CMK (cell line): Measurements from ENCODE around the gene SLC2A8.

Source experiments
- DNase-seq: peaks from one replicate; pipeline ENCODE4 v3.0.0-alpha.2; 2010; ENCODE audit warnings: low read depth

The SLC2A8 gene

GRCh38 chr9:127382541-127382940 is 14.4 kb upstream of the SLC2A8 start:
- DNase-seq = no peak

GRCh38 chr9:127384016-127384730 is 12.8 kb upstream of the SLC2A8 start:
- no peak for DNase-seq

- no peak for DNase-seq
Observed at GRCh38 chr9:127384901-127385300, 12.1 kb upstream of the SLC2A8 start.

GRCh38 chr9:127386249-127386648 is 10.7 kb upstream of the SLC2A8 start:
- no peak for DNase-seq

- DNase-seq = no peak
Observed at GRCh38 chr9:127386981-127387380, 10.0 kb upstream of the SLC2A8 start.

GRCh38 chr9:127388037-127388855 is 8.7 kb upstream of the SLC2A8 start:
- DNase-seq = no peak

- DNase-seq = no peak
Observed at GRCh38 chr9:127388856-127389238, 8.1 kb upstream of the SLC2A8 start.

GRCh38 chr9:127389381-127390247 is 7.4 kb upstream of the SLC2A8 start:
- DNase-seq = no peak

- DNase-seq = no peak
Observed at GRCh38 chr9:127390248-127390545, 6.8 kb upstream of the SLC2A8 start.

GRCh38 chr9:127390563-127390962 is 6.4 kb upstream of the SLC2A8 start:
- DNase-seq = no peak

GRCh38 chr9:127392166-127392565 is 4.8 kb upstream of the SLC2A8 start:
- no peak for DNase-seq

- no peak for DNase-seq
Observed at GRCh38 chr9:127392976-127393375, 4.0 kb upstream of the SLC2A8 start.

GRCh38 chr9:127393645-127394044 is 3.3 kb upstream of the SLC2A8 start:
- DNase-seq = no peak

- DNase-seq = no peak
Observed at GRCh38 chr9:127395497-127396252, 1.3 kb upstream of the SLC2A8 start.

GRCh38 chr9:127396253-127396807 is 639 bp upstream of the SLC2A8 start:
- DNase-seq = no peak

GRCh38 chr9:127397646-127398274 is 791 bp downstream of the SLC2A8 start:
- no peak for DNase-seq

GRCh38 chr9:127398275-127398647 is 1.3 kb downstream of the SLC2A8 start:
- DNase-seq = no peak

- no peak for DNase-seq
Observed at GRCh38 chr9:127398715-127399400, 1.9 kb downstream of the SLC2A8 start.

- DNase-seq = no peak
Observed at GRCh38 chr9:127399736-127400269, 2.8 kb downstream of the SLC2A8 start.

GRCh38 chr9:127402401-127403090 is 5.6 kb downstream of the SLC2A8 start:
- no peak for DNase-seq
